HEK293 (cell line): ENCODE results near the gene PSMD8.

Experiments
- CTCF ChIA-PET: fragments of 350-600 bp; formaldehyde crosslinking; extraction: SDS; loops from one replicate; lab custom pipeline; 2021; ENCODE audit warnings: antibody characterized with exemption; lab: Yijun Ruan, JAX
- POLR2A ChIA-PET: fragments of 300-600 bp; formaldehyde crosslinking; extraction: SDS; loops from one replicate; lab custom pipeline; 2020; ENCODE audit warnings: antibody characterized with exemption, inconsistent platforms; lab: Yijun Ruan, JAX
- H3K27ac ChIP-seq: fragments of 200-500 bp; sonication (Bioruptor generic); 2 replicates; pipeline ENCODE4 v1.5.1; 2014; ENCODE audit warnings: low read depth, low read length, control low read depth, inconsistent platforms; ENCODE audit errors: extremely low read depth
- H3K36me3 ChIP-seq, 2 experiments: fragments of 200-500 bp in 1 of 2; sonication (Bioruptor generic) in 1 of 2; 1 replicate in 1 of 2; 2 replicates in 1 of 2; pipeline ENCODE4 v1.5.1; 2014 to 2017; ENCODE audit warnings: inconsistent platforms in 2 of 2, low read length in 2 of 2; ENCODE audit not compliant: control insufficient read depth in 2 of 2, insufficient read depth in 1 of 2
- H3K4me1 ChIP-seq: fragments of 200-500 bp; sonication (Bioruptor generic); 2 replicates; pipeline ENCODE4 v1.5.1; 2014; ENCODE audit warnings: mild to moderate bottlenecking, low read length, inconsistent platforms; ENCODE audit not compliant: control insufficient read depth, insufficient read depth
- H3K4me3 ChIP-seq: 2 replicates; pipeline ENCODE4 v1.5.1; 2011; ENCODE audit warnings: low read depth, mild to moderate bottlenecking, control low read depth, low read length, moderate library complexity
- H3K9me3 ChIP-seq: fragments of 200-500 bp; sonication (Bioruptor generic); 2 replicates; pipeline ENCODE4 v1.5.1; 2014; ENCODE audit warnings: low read depth, low read length, inconsistent platforms; ENCODE audit not compliant: control insufficient read depth, insufficient read depth
- HIC1 ChIP-seq: fragments of 450-650 bp; formaldehyde crosslinking; IDR thresholded peaks from 2 replicates; pipeline ENCODE4 v1.5.1; 2016; ENCODE audit warnings: missing biosample characterization, missing genetic modification characterization
- KLF7 ChIP-seq: fragments of 450-650 bp; formaldehyde crosslinking; IDR thresholded peaks from 2 replicates; pipeline ENCODE4 v1.5.1; 2016; ENCODE audit warnings: missing biosample characterization, missing genetic modification characterization, borderline replicate concordance
- REPIN1 ChIP-seq: fragments of 450-650 bp; formaldehyde crosslinking; IDR thresholded peaks from 2 replicates; pipeline ENCODE4 v1.5.1; 2017; ENCODE audit warnings: missing biosample characterization, missing genetic modification characterization, low read depth
- YY1 ChIP-seq: fragments of 450-650 bp; formaldehyde crosslinking; IDR thresholded peaks from 2 replicates; pipeline ENCODE4 v1.5.1; 2018; ENCODE audit warnings: missing biosample characterization, missing genetic modification characterization
- ZBTB20 ChIP-seq: fragments of 450-650 bp; formaldehyde crosslinking; IDR thresholded peaks from 2 replicates; pipeline ENCODE4 v1.5.1; 2016; ENCODE audit warnings: missing biosample characterization, missing genetic modification characterization
- ZNF148 ChIP-seq: fragments of 450-650 bp; formaldehyde crosslinking; IDR thresholded peaks from 2 replicates; pipeline ENCODE4 v1.5.0; 2017; ENCODE audit warnings: missing biosample characterization, missing genetic modification characterization, borderline replicate concordance
- ZNF239 ChIP-seq: fragments of 450-650 bp; formaldehyde crosslinking; IDR thresholded peaks from 2 replicates; pipeline ENCODE4 v1.5.1; 2016; ENCODE audit warnings: missing biosample characterization, missing genetic modification characterization
- ZNF311 ChIP-seq: fragments of 450-650 bp; formaldehyde crosslinking; IDR thresholded peaks from 2 replicates; pipeline ENCODE4 v1.5.1; 2017; ENCODE audit warnings: missing biosample characterization, missing genetic modification characterization, borderline replicate concordance
- ZNF423 ChIP-seq: fragments of 450-650 bp; formaldehyde crosslinking; IDR thresholded peaks from 2 replicates; pipeline ENCODE4 v1.5.1; 2016; ENCODE audit warnings: missing biosample characterization, missing genetic modification characterization
- ZNF548 ChIP-seq: fragments of 450-650 bp; formaldehyde crosslinking; IDR thresholded peaks from 2 replicates; pipeline ENCODE4 v1.5.1; 2016; ENCODE audit warnings: missing biosample characterization, missing genetic modification characterization
- ZNF596 ChIP-seq: fragments of 450-650 bp; IDR thresholded peaks from 2 replicates; pipeline ENCODE4 v1.5.0; 2018; ENCODE audit warnings: missing biosample characterization, mild to moderate bottlenecking, missing genetic modification characterization, moderate library complexity
- ZNF629 ChIP-seq: fragments of 450-650 bp; formaldehyde crosslinking; IDR thresholded peaks from 2 replicates; pipeline ENCODE4 v1.5.1; 2017; ENCODE audit warnings: missing biosample characterization, missing genetic modification characterization
- ZNF645 ChIP-seq: fragments of 450-650 bp; formaldehyde crosslinking; IDR thresholded peaks from 2 replicates; pipeline ENCODE4; 2016; ENCODE audit warnings: missing biosample characterization, missing genetic modification characterization
- ZNF660 ChIP-seq: fragments of 450-650 bp; IDR thresholded peaks from 2 replicates; pipeline ENCODE4 v1.5.1; 2018; ENCODE audit warnings: missing biosample characterization, mild to moderate bottlenecking, missing genetic modification characterization
- ZNF76 ChIP-seq: fragments of 450-650 bp; formaldehyde crosslinking; IDR thresholded peaks from 2 replicates; pipeline ENCODE4; 2016; ENCODE audit warnings: low read depth, missing biosample characterization, missing genetic modification characterization, borderline replicate concordance
- ZNF843 ChIP-seq: fragments of 450-650 bp; formaldehyde crosslinking; IDR thresholded peaks from 2 replicates; pipeline ENCODE4 v1.5.1; 2016; ENCODE audit warnings: missing biosample characterization, missing genetic modification characterization

Gene PSMD8

GRCh38 chr19:38374332-38375097 lies at the start of gene PSMD8 (continued):
- TF ChIP-seq ZNF148 (tag by site-specific recombination): peak; percentile 90; the same call in 1 of the 2 replicates
- no peak for TF ChIP-seq ZNF596 (tag by site-specific recombination)
- peak; percentile 100 for TF ChIP-seq ZNF629 (tag by site-specific recombination)
- peak; percentile 99 for TF ChIP-seq REPIN1 (tag by site-specific recombination)
- peak; percentile 87; the same call in 1 of the 2 replicates for TF ChIP-seq ZNF239 (tag by site-specific recombination)
- peak; percentile 99 for TF ChIP-seq HIC1 (tag by site-specific recombination)
- peak; percentile 85 for TF ChIP-seq ZNF843 (tag by site-specific recombination)
- TF ChIP-seq ZNF645: peak; percentile 72; the same call in 1 of the 2 replicates
- TF ChIP-seq ZNF660 (tag by site-specific recombination): peak; percentile 96
- peak; percentile 89 for TF ChIP-seq ZNF76 (tag by site-specific recombination)
- peak; percentile 93 for TF ChIP-seq ZBTB20 (tag by site-specific recombination)
- TF ChIP-seq KLF7 (tag by site-specific recombination): peak; percentile 93
- peak; percentile 99 for TF ChIP-seq YY1 (tag by site-specific recombination)
- TF ChIP-seq, all 188 proteins: peak for 103

- POLR2A ChIA-PET: interaction anchor here (0.6 kb wide), 1 partner anchor 17 kb away, joined by 4 read pairs; no protein-coding TSS in a partner anchor
Measured at GRCh38 chr19:38326591-38326990, 47.8 kb upstream of the PSMD8 start.

GRCh38 chr19:38329651-38330050 lies 44.7 kb upstream of the PSMD8 start:
- Histone ChIP-seq H3K4me1 (no peaks in the 10 kb centered on the region), H3K27ac (no peak overlapping the region), H3K36me3 (no peaks in the 10 kb centered on the region; a peak in 1 of 3 replicates), H3K9me3 (no peaks in the 10 kb centered on the region), H3K4me3 (no peak overlapping the region)
- POLR2A ChIA-PET: no interaction called here
- TF ChIP-seq ZNF596 (tag by site-specific recombination) (no peak), ZNF311 (tag by site-specific recombination) (no peak)
- CTCF ChIA-PET: interaction anchor here (1.0 to 9.9 kb wide), 2 partner anchors 62 to 86 kb away, joined by 4 to 183 read pairs; no protein-coding TSS in a partner anchor

More at GRCh38 chr19:38326591-38326990, 47.8 kb upstream of the PSMD8 start:
- TF ChIP-seq ZNF548 (no peak), ZNF423 (tag by site-specific recombination) (no peak)
- H3K9me3 ChIP-seq: no peaks in the 10 kb centered on the region
- CTCF ChIA-PET: interaction anchor here (0.6 to 1.4 kb wide), 4 partner anchors 8 to 423 kb away, joined by 3 read pairs; no protein-coding TSS in a partner anchor
- H3K4me3 ChIP-seq: no peak overlapping the region
- H3K36me3 ChIP-seq: no peaks in the 10 kb centered on the region; a peak in 1 of 3 replicates
- H3K27ac ChIP-seq: no peak overlapping the region
- H3K4me1 ChIP-seq: no peaks in the 10 kb centered on the region
